Measurements from ENCODE around the gene POM121C.
"Not testable (repeated sequence)": the region's sequence is repeated elsewhere in the genome, so short reads cannot be mapped to it uniquely, and the experiment has no call there.

The POM121C gene

GRCh38 chr7:75485979-75486643 is at the start of gene POM121C:
Gene POM121C, minus strand, starts transcription at chr7:75486299. Its CDS starts 44,803 bp downstream, at chr7:75441496.
- peak; percentile 78 for DNase-seq (ENCODE audit: low read depth)
- H3K4me3 ChIP-seq (ENCODE audit: low read depth, low read length), result peak within 1 kb of the TSS; percentile 72

GRCh38 chr7:75534727-75535307 is 48.7 kb upstream of the POM121C start:
- DNase-seq (ENCODE audit: low read depth), result peak; percentile 43
- TF ChIP-seq CTCF (IDR thresholded peaks at IDR 0.05; ENCODE audit: low read depth, low read length, missing control alignments), result no peak
- H3K4me3 ChIP-seq (ENCODE audit: low read depth, low read length), result no peak overlapping the region

- no peak for DNase-seq (ENCODE audit: low read depth)
- no peak overlapping the region for H3K4me3 ChIP-seq (ENCODE audit: low read depth, low read length)
- TF ChIP-seq CTCF (IDR thresholded peaks at IDR 0.05; ENCODE audit: low read depth, low read length, missing control alignments), result no peak
Observed at GRCh38 chr7:75533926-75534325, 47.8 kb upstream of the POM121C start.

GRCh38 chr7:75532639-75533038 is 46.5 kb upstream of the POM121C start:
- no peak for TF ChIP-seq CTCF (IDR thresholded peaks at IDR 0.05; ENCODE audit: low read depth, low read length, missing control alignments)
- no peak for DNase-seq (ENCODE audit: low read depth)
- H3K4me3 ChIP-seq (ENCODE audit: low read depth, low read length), result no peak overlapping the region

- H3K4me3 ChIP-seq (ENCODE audit: low read depth, low read length), result no peak overlapping the region
- TF ChIP-seq CTCF (IDR thresholded peaks at IDR 0.05; ENCODE audit: low read depth, low read length, missing control alignments), result no peak
- no peak for DNase-seq (ENCODE audit: low read depth)
Observed at GRCh38 chr7:75531359-75531821, 45.3 kb upstream of the POM121C start.

- peak overlapping the region; percentile 83 for H3K4me3 ChIP-seq (ENCODE audit: low read depth, low read length)
- DNase-seq (ENCODE audit: low read depth), result not testable (repeated sequence)
Observed at GRCh38 chr7:75527224-75527722, 41.2 kb upstream of the POM121C start.

GRCh38 chr7:75521727-75522126 is 35.6 kb upstream of the POM121C start:
- not testable (repeated sequence) for DNase-seq (ENCODE audit: low read depth); H3K4me3 ChIP-seq (ENCODE audit: low read depth, low read length)

- not testable (repeated sequence) for DNase-seq (ENCODE audit: low read depth); H3K4me3 ChIP-seq (ENCODE audit: low read depth, low read length)
Observed at GRCh38 chr7:75518842-75519241, 32.7 kb upstream of the POM121C start.

- not testable (repeated sequence) for DNase-seq (ENCODE audit: low read depth); H3K4me3 ChIP-seq (ENCODE audit: low read depth, low read length)
Observed at GRCh38 chr7:75509033-75509432, 22.9 kb upstream of the POM121C start.

GRCh38 chr7:75492020-75492419 is 5.9 kb upstream of the POM121C start, which contains the start of gene SPDYE5:
Gene SPDYE5, plus strand, starts transcription at chr7:75492320. Its CDS starts 1,728 bp downstream, at chr7:75494048.
- not testable (repeated sequence) for DNase-seq (ENCODE audit: low read depth); H3K4me3 ChIP-seq (ENCODE audit: low read depth, low read length)

- H3K4me3 ChIP-seq (ENCODE audit: low read depth, low read length), result peak overlapping the region; percentile 72
- not testable (repeated sequence) for DNase-seq (ENCODE audit: low read depth)
Observed at GRCh38 chr7:75485355-75485978, 632 bp downstream of the POM121C start.

GRCh38 chr7:75480313-75480712 is 5.8 kb downstream of the POM121C start:
- DNase-seq (ENCODE audit: low read depth); H3K4me3 ChIP-seq (ENCODE audit: low read depth, low read length): not testable (repeated sequence)

- DNase-seq (ENCODE audit: low read depth); H3K4me3 ChIP-seq (ENCODE audit: low read depth, low read length): not testable (repeated sequence)
Observed at GRCh38 chr7:75477457-75477856, 8.6 kb downstream of the POM121C start.

- not testable (repeated sequence) for H3K4me3 ChIP-seq (ENCODE audit: low read depth, low read length); DNase-seq (ENCODE audit: low read depth)
Observed at GRCh38 chr7:75470166-75470565, 15.9 kb downstream of the POM121C start.
